ENCODE data around the gene ABCG1.

DNA sequence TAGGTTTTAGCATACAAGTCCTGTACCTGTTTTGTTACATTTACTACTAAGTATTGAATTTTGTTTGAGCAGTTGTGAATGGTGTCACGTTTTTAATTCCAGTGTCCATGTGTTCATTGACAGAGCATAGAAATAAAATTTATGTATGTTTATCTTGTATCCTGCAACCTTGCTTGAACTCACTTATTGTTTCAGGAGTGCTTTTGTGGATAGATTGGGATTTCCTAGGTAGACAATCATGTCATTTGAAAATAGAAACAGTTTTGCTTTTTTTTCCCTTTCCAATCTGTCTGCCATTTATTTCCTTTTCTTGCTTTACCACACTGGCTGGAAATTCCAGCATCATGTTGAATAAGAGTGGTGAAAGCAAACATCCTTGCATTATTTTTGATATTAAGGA is 15.0 kb upstream of the ABCG1 start:
- TF ChIP-seq, protein P1, sequence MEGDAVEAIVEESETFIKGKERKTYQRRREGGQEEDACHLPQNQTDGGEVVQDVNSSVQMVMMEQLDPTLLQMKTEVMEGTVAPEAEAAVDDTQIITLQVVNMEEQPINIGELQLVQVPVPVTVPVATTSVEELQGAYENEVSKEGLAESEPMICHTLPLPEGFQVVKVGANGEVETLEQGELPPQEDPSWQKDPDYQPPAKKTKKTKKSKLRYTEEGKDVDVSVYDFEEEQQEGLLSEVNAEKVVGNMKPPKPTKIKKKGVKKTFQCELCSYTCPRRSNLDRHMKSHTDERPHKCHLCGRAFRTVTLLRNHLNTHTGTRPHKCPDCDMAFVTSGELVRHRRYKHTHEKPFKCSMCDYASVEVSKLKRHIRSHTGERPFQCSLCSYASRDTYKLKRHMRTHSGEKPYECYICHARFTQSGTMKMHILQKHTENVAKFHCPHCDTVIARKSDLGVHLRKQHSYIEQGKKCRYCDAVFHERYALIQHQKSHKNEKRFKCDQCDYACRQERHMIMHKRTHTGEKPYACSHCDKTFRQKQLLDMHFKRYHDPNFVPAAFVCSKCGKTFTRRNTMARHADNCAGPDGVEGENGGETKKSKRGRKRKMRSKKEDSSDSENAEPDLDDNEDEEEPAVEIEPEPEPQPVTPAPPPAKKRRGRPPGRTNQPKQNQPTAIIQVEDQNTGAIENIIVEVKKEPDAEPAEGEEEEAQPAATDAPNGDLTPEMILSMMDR (IDR thresholded peaks at IDR 0.05): no peak
- TF ChIP-seq POLR2A (IDR thresholded peaks at IDR 0.05): no peak

Data from Peyer's patch (tissue), 4 donors.